Heart right ventricle (tissue), 16 donors: Measurements from ENCODE around the gene DCDC2C. TPM values are rescaled to one million over a fixed set of nuclear protein-coding genes. Genes with fewer than 3 reads are reported as not detected.

Source experiments
- ATAC-seq, 8 donors: fragments of 200-7000 bp; cut with Tn5 transposase; one replicate each; pipeline ENCODE4 v1.9.1; 2020; ENCODE audit warnings: mild to moderate bottlenecking in 8 of 8, moderate library complexity in 8 of 8, moderate number of reproducible peaks in 1 of 8
- DNase-seq, 2 donors: peaks; one replicate each; pipeline ENCODE4 v3.0.0-alpha.2; 2020
- H3K27ac ChIP-seq, 10 donors: fragments of 200-600 bp; sonication (generic) in 2 of 10; one replicate each; pipeline versions ENCODE4 v1.5.0 to v1.8.0; 2020 to 2022; ENCODE audit warnings: mild to moderate bottlenecking in 3 of 10
- H3K27me3 ChIP-seq, 7 donors: fragments of 200-600 bp; one replicate each; pipeline ENCODE4 v1.8.0; 2021 to 2022; ENCODE audit warnings: mild to moderate bottlenecking in 2 of 7
- H3K36me3 ChIP-seq, 9 donors: fragments of 200-600 bp; sonication (generic) in 1 of 9; one replicate each; pipeline versions ENCODE4 v1.5.0 to v1.8.0; 2020 to 2022; ENCODE audit warnings: mild to moderate bottlenecking in 2 of 9
- H3K4me1 ChIP-seq, 9 donors: fragments of 200-600 bp; sonication (generic) in 1 of 9; one replicate each; pipeline versions ENCODE4 v1.5.0 to v1.8.0; 2020 to 2022; ENCODE audit warnings: mild to moderate bottlenecking in 4 of 9
- H3K4me3 ChIP-seq, 10 donors: fragments of 200-600 bp; sonication (generic) in 2 of 10; one replicate each; pipeline versions ENCODE4 v1.5.0 to v1.8.0; 2020 to 2022; ENCODE audit warnings: mild to moderate bottlenecking in 7 of 10, moderate library complexity in 2 of 10
- H3K9me3 ChIP-seq, 11 donors: fragments of 200-600 bp in 10 of 11; sonication (generic) in 2 of 11; one replicate each; pipeline versions ENCODE4 v1.5.0 to v1.8.0; 2013 to 2022; ENCODE audit warnings: mild to moderate bottlenecking in 2 of 11, control low read depth in 1 of 11, moderate library complexity in 1 of 11
- WGBS, 2 donors: extraction: QIAGEN DNeasy Blood & Tissue Kit; methylation state at CpG; one replicate each; pipeline ENCODE4 v1.1.7; 2013; ENCODE audit warnings: inconsistent platforms in 1 of 2; 5-methylcytosine and 5-hydroxymethylcytosine counted together
- intact Hi-C, 10 donors: fragments of 100-400 bp; cut with DNase I; formaldehyde crosslinking; loops; one replicate each; pipeline versions ENCODE4 v1.11.1 to v1.14.2; 2022
- polyA plus RNA-seq, 2 donors: library from polyadenylated mRNA; stranded (reverse); fragments of 200-250 nt; gene quantifications; one replicate each; pipeline ENCODE4 v1.2.3, GENCODE V29; 2013
- total RNA-seq, 10 donors: library from RNA; stranded (reverse); fragmentation: NEBNext Ultra II Directional in 3 of 10; extraction: Animal tissue kit (Norgen Biotek cat#: 25700) in 3 of 10; gene quantifications; one replicate each; pipeline versions ENCODE4 v1.2.1 to v1.2.4, GENCODE V29; 2021 to 2023
- TF ChIP-seq, protein P1 (sequence below), 9 donors: fragments of 200-600 bp; sonication (generic) in 2 of 9; IDR thresholded peaks; one replicate each; pipeline versions ENCODE4 v1.5.0 to v1.8.0; 2021 to 2022; ENCODE audit warnings: antibody characterized with exemption in 9 of 9, mild to moderate bottlenecking in 5 of 9, moderate library complexity in 1 of 9
- donor health status: Arrhythmogenic right ventricular cardiomyopathy.
- donor health status: ischemic (EF 13 %, LVEDD 7.1; RV severe dilation, severe dysfunction).
- donor health status: healthy with polysubstance abuse.
- donor health status: DM: no; HTN: yes; CAD: no.
- donor health status: DM: no; HTN: no; CAD: no.
- donor health status: ischemic (EF 25% LVEDD 6.9; RV normal size, moderate dysfunction).
- donor health status: ischemic (EF 25% LVEDD 5.7; RV mildly dilated, moderate dysfunction).
- donor health status: healthy.
- donor health status: DM: yes; HTN: yes; CAD: no.
- donor health status: Ischemic cardiomyopathy.
- donor health status: ischemic (EF 35%, LVEDD 5.7; RV mildly dilated, moderate dysfunction).
- donor health status: nonischemic (EF 11% LVEDD 7.7; RV severe dilation, severe dysfunction).
- donor health status: DM: yes; HTN: yes; CAD: no.
- donor health status: PGD.
- donor health status: ischemic (EF 29% LVEDD 5.4; RV normal size, mild dysfunction).
- donor health status: nonischemic (EF 23%, LVEDD 6.1; RV moderate dilation, normal function).

Gene DCDC2C
- total and polyA plus RNA-seq, 12 donors = 0.66 TPM; not detected in 11

DNA sequence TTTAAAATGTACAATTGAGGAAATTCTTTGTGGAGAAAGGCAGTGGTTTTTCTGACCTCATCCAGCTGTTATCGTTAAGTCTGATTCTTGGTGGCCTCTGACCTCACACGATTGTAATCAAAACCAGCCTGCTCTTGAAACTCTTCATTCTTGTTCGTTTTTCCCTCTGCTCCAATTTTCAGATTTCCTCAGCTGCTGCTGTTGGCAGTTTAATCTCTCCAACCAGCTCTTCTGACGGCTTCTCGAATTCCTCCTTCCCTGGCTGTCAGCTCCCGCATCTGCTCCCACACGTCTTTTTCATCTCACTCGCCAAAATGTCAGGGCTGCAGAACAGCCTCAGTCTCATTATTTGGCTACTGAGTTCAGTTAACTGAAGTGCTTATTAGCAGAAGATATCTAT is 136.1 kb downstream of the DCDC2C start:
- intact Hi-C loops = no loop called here
- Histone ChIP-seq H3K9me3 (no peaks in the 10 kb centered on the region), H3K4me1 (no peaks in the 10 kb centered on the region), H3K36me3 (no peaks in the 10 kb centered on the region), H3K27me3 (peaks cover 0 to 14% (median 0%) of the 10 kb centered on the region in 7 donors), H3K27ac (no peak overlapping the region), H3K4me3 (no peak overlapping the region)
- WGBS, 2 donors = 14 to 20% methylated on average over 8 of the region's 8 CpGs
- DNase-seq = no peak
- TF ChIP-seq, protein P1, sequence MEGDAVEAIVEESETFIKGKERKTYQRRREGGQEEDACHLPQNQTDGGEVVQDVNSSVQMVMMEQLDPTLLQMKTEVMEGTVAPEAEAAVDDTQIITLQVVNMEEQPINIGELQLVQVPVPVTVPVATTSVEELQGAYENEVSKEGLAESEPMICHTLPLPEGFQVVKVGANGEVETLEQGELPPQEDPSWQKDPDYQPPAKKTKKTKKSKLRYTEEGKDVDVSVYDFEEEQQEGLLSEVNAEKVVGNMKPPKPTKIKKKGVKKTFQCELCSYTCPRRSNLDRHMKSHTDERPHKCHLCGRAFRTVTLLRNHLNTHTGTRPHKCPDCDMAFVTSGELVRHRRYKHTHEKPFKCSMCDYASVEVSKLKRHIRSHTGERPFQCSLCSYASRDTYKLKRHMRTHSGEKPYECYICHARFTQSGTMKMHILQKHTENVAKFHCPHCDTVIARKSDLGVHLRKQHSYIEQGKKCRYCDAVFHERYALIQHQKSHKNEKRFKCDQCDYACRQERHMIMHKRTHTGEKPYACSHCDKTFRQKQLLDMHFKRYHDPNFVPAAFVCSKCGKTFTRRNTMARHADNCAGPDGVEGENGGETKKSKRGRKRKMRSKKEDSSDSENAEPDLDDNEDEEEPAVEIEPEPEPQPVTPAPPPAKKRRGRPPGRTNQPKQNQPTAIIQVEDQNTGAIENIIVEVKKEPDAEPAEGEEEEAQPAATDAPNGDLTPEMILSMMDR (IDR thresholded peaks at IDR 0.05) = no peak
- ATAC-seq = no peak

DNA sequence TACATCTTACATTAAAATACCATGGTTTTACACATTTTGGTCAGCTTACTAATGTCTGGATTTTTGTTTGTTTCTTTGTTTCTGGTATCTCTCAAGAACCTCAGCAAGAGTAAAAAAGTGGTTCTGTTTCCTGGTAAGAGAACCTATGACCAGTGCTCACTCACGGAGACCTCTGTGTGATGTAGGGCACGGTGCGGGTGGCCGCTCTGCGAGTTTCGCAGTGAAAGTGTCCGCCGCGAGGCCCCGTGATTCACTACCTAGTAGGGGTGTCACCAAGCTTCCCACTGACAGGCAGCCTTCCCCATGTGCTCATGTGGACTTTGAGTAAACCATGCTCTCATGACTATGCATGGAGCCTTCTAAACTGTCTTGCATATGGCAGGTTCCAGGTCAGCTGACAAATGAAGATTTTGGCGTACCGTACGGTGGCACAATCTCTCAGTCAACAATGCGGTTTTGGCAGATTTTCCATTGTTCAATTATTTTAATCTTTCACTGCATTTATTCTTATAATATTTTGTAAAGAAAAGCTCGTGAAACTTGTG is 137.3 kb downstream of the DCDC2C start:
- H3K9me3 ChIP-seq = no peaks in the 10 kb centered on the region
- H3K27me3 ChIP-seq = peaks cover 0 to 9% (median 0%) of the 10 kb centered on the region in 7 donors
- WGBS, 2 donors = 95% methylated on average over 15 of the region's 15 CpGs
- no peaks in the 10 kb centered on the region for H3K36me3 ChIP-seq
- no peak overlapping the region for H3K27ac ChIP-seq
- no peak for DNase-seq
- TF ChIP-seq, protein P1 (IDR thresholded peaks at IDR 0.05) = no peak
- no peak for ATAC-seq
- H3K4me3 ChIP-seq = no peak overlapping the region
- H3K4me1 ChIP-seq = no peaks in the 10 kb centered on the region
- intact Hi-C loops = no loop called here

DNA sequence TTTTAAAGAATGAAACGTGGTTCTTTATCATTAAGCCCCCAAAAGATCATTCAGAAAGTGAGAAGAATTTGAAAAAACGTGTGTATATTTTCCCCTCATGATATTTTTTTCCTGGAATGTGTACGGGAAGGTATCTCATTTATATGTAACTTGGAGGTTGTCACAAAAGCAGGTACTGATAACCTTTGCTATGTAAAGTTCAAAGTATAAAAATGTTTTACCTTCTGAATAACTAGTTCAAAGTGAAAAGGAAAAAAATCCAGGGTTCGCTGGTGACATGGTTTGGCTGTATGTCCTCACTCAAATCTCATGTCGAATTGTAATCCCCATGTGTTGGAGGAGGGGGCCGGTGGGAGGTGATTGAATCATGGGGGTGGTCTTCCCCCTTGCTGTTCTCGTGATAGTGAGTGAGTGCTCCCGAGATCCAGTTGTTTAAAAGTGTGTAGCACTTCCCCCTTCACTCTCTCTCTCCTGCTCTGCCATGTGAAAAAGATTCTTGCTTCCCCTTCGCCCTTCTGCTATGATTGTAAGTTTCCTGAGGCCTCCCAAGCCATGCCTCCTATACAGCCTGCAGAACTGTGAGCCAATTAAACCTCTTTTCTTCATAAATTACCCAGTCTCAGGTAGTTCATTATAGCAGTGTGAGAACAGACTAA is 144.2 kb downstream of the DCDC2C start:
- TF ChIP-seq, protein P1 (IDR thresholded peaks at IDR 0.05) = no peak
- H3K27ac ChIP-seq = no peak overlapping the region
- ATAC-seq = no peak
- H3K9me3 ChIP-seq = peaks cover 0 to 6% (median 0%) of the 10 kb centered on the region in 11 donors
- H3K4me1 ChIP-seq = no peaks in the 10 kb centered on the region
- DNase-seq = no peak
- no peak overlapping the region for H3K4me3 ChIP-seq
- WGBS, 2 donors = 63 to 65% methylated on average over 9 of the region's 9 CpGs
- intact Hi-C loops = no loop called here
- peaks cover 0 to 14% (median 6%) of the 10 kb centered on the region in 7 donors for H3K27me3 ChIP-seq
- H3K36me3 ChIP-seq = no peaks in the 10 kb centered on the region

DNA sequence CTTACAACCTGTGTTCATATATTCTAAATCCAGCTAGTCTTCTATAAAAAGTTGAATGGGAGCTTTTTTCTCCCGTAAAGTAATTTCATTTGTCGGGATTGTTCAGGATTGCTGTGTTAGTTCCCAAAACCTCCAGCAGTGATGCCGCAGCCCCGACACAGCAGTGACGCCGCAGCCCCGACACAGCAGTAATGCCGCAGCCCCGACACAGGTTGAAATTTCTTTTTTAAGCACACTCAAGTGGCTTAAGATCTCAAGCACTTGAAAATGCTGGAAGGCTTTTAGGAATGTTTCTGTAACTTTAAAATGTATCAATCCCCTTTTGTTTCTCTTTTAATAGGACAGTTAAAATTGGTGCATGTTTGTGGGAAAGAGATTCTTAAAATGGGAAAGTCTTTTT is 145.4 kb downstream of the DCDC2C start:
- H3K27ac ChIP-seq = no peak overlapping the region
- intact Hi-C loops = no loop called here
- DNase-seq = no peak
- H3K4me3 ChIP-seq = no peak overlapping the region
- no peaks in the 10 kb centered on the region for H3K36me3 ChIP-seq
- TF ChIP-seq, protein P1 (IDR thresholded peaks at IDR 0.05) = no peak
- no peaks in the 10 kb centered on the region for H3K4me1 ChIP-seq
- peaks cover 0 to 19% (median 7%) of the 10 kb centered on the region in 11 donors for H3K9me3 ChIP-seq
- ATAC-seq = no peak
- WGBS, 2 donors = 49 to 70% methylated on average over 9 of the region's 9 CpGs
- H3K27me3 ChIP-seq = peaks cover 0 to 14% (median 6%) of the 10 kb centered on the region in 7 donors
